Measurements from ENCODE around the gene SLC29A3.
"Not testable (repeated sequence)": the region's sequence is repeated elsewhere in the genome, so short reads cannot be mapped to it uniquely, and the experiment has no call there.

SLC29A3 gene

DNA sequence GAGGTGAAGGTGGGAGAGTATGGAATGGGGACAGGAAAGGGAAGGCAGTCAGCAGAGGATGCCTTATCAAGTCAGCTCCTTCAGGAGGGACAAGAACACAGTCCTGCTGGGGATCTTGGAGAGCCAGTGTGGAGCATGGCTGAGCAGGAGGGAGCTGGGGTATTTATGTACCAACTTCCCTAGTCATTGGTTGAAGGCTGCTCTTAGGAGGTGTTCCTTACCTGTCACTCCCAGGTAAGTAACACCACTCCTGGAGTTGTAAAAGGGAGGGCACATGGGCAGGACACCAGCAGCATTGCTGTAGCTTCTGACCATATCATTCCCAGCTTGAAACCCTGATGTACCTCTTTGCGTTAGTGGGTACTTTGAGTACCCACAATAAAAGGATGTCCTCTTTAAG, 29.8 kb downstream of the SLC29A3 start:
- no peak for DNase-seq

DNA sequence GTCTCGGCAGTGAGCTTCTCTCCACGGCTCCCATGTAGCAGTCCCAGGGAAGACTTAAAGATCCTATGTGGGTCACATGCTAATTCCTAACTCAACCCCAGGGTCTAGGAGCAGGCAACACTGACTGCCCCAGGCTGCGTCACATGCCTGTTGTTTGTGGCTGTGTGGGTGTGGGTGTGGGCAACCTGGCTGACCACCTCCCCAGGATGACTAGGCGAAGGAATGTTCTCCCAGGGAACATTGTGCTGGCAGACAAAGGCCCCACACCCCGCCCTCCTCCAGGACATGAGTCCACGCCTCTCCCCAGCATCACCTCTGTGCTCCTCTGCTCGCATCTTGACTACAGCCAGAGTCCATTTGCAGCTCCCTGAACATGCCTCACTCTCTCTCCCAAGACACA, 30.3 kb downstream of the SLC29A3 start:
- no peak for DNase-seq

- DNase-seq: no peak
Measured at GRCh38 chr10:71351087-71351486, 32.0 kb downstream of the SLC29A3 start.

- no peak for DNase-seq
Measured at GRCh38 chr10:71351628-71352319, 32.7 kb downstream of the SLC29A3 start.

DNA sequence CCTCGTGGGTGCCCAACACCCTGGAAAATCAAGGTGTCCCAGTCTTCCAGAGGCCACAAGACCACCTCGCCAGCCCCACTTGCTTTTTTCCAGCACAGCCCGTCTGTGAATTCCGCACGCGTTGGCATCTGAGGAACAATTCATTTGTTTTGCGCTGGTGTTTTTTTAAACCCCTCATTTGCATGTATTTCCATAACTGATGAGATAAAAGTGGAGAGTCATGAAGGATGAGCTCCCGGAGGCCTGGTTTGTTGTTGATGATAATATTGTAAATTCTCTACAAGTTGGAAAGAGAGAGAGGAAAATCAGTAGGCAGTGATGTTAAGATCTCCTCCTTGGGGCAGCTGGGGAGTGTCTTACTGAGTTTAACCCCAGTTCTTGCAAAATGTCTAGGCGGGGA, 34.6 kb downstream of the SLC29A3 start:
- no peak for DNase-seq

GRCh38 chr10:71354776-71355175, 35.7 kb downstream of the SLC29A3 start:
- DNase-seq: no peak

DNA sequence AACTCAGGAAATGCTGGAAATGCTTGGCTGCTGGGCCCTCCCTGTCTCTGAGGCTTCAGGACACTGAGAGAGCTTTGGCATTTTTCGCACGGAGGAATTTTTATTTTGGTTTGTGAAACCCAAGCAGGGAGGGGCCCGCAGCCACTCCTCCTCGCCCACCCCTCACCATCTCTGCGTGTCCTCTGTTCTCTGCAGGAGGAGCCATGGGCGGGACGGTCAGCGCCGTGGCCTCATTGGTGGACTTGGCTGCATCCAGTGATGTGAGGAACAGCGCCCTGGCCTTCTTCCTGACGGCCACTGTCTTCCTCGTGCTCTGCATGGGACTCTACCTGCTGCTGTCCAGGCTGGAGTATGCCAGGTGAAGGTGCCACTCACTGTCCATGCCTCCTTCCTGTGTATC, 36.8 kb downstream of the SLC29A3 start:
- no peak for DNase-seq

- DNase-seq: no peak
Measured at GRCh38 chr10:71357792-71358265, 38.8 kb downstream of the SLC29A3 start.

DNA sequence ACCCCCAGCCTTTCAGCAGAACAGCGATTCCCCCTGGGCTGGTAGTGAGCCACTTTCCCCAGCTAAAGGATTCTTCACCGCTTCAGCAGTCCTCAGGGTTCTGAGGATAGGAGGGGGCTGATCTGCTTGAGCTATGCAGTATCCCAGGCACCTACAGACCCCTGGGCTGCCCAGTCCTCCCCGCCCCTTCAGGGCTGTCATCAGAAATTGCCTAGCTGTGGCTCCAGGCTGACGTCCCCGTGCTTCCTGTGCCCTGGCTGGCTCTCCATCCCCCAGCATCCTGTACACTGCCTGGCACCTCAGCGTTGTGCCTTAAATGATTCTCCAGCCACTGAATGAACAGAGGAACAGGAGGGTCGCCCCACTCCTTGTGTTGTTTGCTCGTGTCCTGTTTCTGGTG, 39.2 kb downstream of the SLC29A3 start:
- no peak for DNase-seq

DNA sequence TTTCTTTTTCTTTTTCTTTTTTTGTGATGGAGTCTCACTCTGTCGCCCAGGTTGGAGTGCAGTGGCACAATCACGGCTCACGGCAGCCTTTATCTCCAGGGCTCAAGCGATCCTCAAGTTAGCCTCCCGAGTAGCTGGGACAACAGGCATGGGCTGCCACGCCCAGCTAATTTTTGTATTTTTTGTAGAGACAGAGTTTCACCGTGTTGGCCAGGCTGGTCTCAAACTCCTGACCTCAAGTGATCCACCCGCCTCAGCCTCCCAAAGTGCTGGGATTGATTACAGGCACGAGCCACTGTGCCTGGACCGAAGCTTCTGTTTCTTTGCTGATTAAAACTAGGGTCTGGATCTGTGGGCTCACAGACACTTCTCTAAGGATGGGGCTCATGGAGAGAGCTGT, 39.8 kb downstream of the SLC29A3 start:
- not testable (repeated sequence) for DNase-seq

DNA sequence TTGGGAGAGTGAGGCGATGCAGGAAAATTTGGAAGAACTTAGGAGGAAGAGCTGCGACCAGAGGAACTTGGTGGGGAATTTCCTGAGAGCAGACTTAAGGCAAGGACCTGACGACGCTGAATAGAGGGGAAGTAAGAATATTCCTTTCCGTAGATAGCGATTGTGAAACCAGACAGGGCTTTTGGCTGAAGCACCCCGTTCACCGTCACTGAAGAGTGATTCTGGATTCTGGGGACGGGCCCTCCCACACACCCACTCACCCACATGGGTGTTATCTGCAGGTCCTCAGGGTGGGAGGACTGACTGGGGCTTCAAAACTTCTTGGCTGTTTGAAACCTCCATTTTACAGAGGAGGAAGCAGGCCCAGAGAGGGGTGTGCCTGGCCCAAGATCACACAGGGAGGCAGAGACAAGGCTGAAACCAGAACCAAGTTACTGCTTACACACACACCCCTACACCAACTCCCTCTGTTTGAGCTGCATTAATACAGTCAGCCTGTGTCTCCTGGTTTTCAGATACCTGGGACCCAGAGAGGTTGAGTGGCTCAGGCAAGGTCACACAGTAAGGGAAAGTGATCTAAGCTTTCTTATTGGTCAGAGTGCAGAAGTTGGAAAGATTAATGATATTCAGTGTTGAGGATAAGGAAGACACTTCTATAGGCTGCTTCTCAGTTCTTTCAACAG, 40.4 kb downstream of the SLC29A3 start:
- no peak for DNase-seq

DNA sequence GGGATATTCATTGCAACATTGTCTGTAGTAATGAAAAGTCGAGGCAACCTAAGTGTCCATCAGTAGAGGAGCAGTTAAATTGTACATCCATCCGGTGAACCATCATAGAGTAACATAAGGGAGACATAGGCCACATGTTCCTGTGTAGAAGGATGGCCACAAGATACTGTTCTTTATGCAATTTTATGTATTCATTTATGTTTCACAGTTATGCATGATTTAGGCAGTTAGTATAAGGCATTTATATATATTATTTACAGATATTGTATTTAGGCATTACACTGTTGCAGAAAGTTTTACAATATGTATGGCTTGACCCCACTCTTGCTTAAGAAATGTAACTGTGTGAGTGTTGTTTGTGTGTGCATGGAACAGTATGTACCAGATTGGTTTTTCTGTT, 41.7 kb downstream of the SLC29A3 start:
- DNase-seq: no peak

DNA sequence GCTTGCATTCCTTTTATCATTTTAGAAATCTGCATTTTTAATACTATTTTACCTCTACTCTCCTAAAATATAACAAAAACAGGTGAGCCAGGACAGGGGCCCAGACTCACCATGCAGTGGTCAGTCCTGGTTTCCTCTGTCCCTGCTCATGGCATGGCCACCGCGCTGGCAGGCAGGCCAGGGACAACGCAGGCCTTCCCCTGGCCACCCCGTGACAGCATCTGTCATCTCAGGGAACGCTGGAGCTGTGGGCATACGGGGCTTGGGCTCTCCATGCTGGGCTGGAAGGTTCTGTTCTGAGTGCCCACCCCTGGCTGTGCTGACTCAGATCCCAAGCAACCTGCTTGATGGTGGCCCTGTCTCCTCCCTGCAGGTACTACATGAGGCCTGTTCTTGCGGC, 42.5 kb downstream of the SLC29A3 start:
- DNase-seq: no peak

DNA sequence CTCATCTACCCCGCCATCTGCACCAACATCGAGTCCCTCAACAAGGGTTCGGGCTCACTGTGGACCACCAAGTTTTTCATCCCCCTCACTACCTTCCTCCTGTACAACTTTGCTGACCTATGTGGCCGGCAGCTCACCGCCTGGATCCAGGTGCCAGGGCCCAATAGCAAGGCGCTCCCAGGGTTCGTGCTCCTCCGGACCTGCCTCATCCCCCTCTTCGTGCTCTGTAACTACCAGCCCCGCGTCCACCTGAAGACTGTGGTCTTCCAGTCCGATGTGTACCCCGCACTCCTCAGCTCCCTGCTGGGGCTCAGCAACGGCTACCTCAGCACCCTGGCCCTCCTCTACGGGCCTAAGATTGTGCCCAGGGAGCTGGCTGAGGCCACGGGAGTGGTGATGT, 43.1 kb downstream of the SLC29A3 start:
- no peak for DNase-seq

DNA sequence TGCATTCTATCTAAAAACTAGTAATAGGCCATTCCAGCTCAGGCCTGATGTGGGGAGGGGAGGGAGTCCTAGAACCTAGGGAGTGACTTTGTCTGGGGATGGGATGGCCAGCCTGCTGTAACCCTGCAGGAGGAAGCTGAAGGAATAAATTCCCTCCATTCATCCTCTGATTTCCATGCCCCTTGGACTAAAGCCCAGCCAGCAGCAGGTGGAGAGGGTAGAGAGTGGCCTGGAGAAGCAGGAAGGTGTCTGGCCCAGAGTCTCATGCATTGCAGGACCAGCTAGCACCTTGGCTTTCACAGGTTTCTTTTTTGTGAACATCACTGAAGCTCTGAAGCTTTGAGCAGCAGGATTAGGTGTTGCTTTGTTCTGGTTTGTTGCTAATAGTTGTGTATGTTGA, 44.9 kb downstream of the SLC29A3 start:
- DNase-seq: no peak

GRCh38 chr10:71365366-71365765, 46.3 kb downstream of the SLC29A3 start:
- DNase-seq: no peak

DNA sequence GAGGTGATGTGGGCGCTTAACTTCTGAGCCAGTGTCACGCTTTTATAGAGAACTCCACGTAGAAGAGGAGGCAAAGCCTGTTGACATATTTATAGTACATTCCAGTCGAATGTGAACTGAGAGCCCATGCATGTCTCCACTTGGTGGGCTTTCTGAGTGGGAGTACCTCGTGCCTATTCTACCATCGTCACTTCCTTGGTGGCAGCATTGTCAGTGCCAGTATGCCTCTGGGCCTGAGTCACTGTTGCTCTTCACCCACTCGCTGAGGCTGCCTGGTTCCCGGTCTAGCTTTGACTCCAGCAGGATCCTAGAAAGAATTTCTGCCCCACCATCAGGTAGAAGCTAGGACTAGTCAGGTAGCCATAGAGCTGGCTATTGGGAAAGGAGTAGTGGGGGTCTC, 47.6 kb downstream of the SLC29A3 start:
- DNase-seq: no peak

- no peak for DNase-seq
Measured at GRCh38 chr10:71367271-71367670, 48.2 kb downstream of the SLC29A3 start.

- no peak for DNase-seq
Measured at GRCh38 chr10:71368176-71368575, 49.1 kb downstream of the SLC29A3 start.

- no peak for DNase-seq
Measured at GRCh38 chr10:71368643-71369042, 49.6 kb downstream of the SLC29A3 start.

DNA sequence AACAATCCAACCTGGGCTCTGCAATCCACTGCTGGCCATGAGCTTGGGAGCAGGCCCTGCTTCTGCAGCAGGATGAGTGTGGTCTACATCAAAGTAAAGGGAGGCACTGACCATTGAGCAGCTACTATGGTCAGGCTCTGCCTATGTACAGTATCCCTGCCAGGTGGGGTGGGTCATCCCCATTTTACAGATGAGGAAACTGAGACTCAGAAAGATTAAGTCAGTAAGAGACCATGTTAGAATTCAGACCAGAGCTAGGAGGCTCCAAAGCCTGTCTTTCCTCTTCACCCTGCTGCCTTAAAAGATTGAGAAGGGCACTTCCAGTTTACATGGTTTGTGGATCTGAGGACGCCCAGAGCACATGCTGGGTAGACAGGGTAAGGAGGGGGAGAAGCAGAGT, 50.5 kb downstream of the SLC29A3 start:
- no peak for DNase-seq

DNA sequence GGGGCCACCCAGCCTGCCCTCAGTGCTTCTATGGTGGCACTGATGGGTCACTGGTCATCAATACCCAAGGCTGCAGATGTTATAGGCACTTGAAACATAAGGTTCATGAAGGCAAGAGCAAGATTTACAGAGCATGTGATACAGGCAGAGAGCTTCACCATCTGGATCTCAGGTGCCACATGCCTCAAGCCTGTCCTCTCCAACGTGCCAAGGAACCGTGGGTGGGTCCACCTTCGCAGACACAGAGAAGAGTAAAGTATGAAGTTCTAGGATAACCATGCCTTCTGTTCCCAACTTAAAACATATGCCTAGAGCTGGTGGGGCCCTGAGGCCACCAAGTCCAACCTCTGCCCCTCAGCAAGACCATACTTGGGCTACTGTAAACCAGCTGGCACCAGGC, 51.0 kb downstream of the SLC29A3 start:
- DNase-seq: no peak

- no peak for DNase-seq
Measured at GRCh38 chr10:71371750-71372166, 52.7 kb downstream of the SLC29A3 start.

- no peak for DNase-seq
Measured at GRCh38 chr10:71372882-71373495, 53.9 kb downstream of the SLC29A3 start.
